Heart left ventricle (tissue), 16 donors: Measurements from ENCODE around the gene ISCU. TPM values are rescaled to one million over a fixed set of nuclear protein-coding genes. Genes with fewer than 3 reads are reported as not detected.
A peak's percentile ranks its signal among the peaks of the same experiment; 100 is the strongest.

Experiments used
- ATAC-seq, 4 donors: fragments of 200-7000 bp; cut with Tn5 transposase; one replicate each; pipeline ENCODE4 v1.9.1; 2020 to 2022; ENCODE audit warnings: moderate library complexity in 4 of 4, mild to moderate bottlenecking in 3 of 4, moderate number of reproducible peaks in 1 of 4
- DNase-seq, 5 donors: peaks; one replicate each; pipeline ENCODE4 v3.0.0-alpha.2; 2020
- H3K27ac ChIP-seq, 12 donors: fragments of 200-600 bp; sonication (generic) in 4 of 12; one replicate each; pipeline versions ENCODE4 v1.5.0 to v1.8.0; 2016 to 2022; ENCODE audit warnings: mild to moderate bottlenecking in 2 of 12
- H3K27me3 ChIP-seq, 9 donors: fragments of 200-600 bp; sonication (generic) in 2 of 9; one replicate each; pipeline versions ENCODE4 v1.5.1 to v1.8.0; 2016 to 2022; ENCODE audit warnings: mild to moderate bottlenecking in 3 of 9
- H3K36me3 ChIP-seq, 9 donors: fragments of 200-600 bp; sonication (generic) in 2 of 9; one replicate each; pipeline versions ENCODE4 v1.5.0 to v1.8.0; 2018 to 2022; ENCODE audit warnings: mild to moderate bottlenecking in 2 of 9
- H3K4me1 ChIP-seq, 12 donors: fragments of 200-600 bp; sonication (generic) in 4 of 12; one replicate each; pipeline versions ENCODE4 v1.5.0 to v1.8.0; 2016 to 2022; ENCODE audit warnings: mild to moderate bottlenecking in 3 of 12
- H3K4me3 ChIP-seq, 12 donors: fragments of 200-600 bp; sonication (generic) in 4 of 12; one replicate each; pipeline versions ENCODE4 v1.5.0 to v1.8.0; 2017 to 2022; ENCODE audit warnings: mild to moderate bottlenecking in 9 of 12, moderate library complexity in 4 of 12
- H3K9me3 ChIP-seq, 12 donors: fragments of 200-600 bp; sonication (generic) in 4 of 12; one replicate each; pipeline versions ENCODE4 v1.5.0 to v1.8.0; 2016 to 2022; ENCODE audit warnings: mild to moderate bottlenecking in 1 of 12
- POLR2A ChIP-seq, 2 donors: fragments of 450-650 bp; IDR thresholded peaks; one replicate each; pipeline ENCODE4 v1.6.1; 2017; ENCODE audit warnings: antibody characterized with exemption in 2 of 2, mild to moderate bottlenecking in 2 of 2, moderate library complexity in 2 of 2
- WGBS, 4 donors: extraction: QIAGEN DNeasy Blood & Tissue Kit in 2 of 4; methylation state at CpG; one replicate each; pipeline versions ENCODE4 v1.1.5 to v1.1.7; 2013 to 2018; 5-methylcytosine and 5-hydroxymethylcytosine counted together
- intact Hi-C, 10 donors: fragments of 100-400 bp; cut with DNase I; formaldehyde crosslinking; loops; one replicate each; pipeline versions ENCODE4 v1.11.1 to v1.14.2; 2022
- polyA plus RNA-seq, 2 donors: library from polyadenylated mRNA; stranded (reverse); fragments of 200-250 nt; gene quantifications; one replicate each; pipeline ENCODE4 v1.2.3, GENCODE V29; 2013
- total RNA-seq, 9 donors: library from RNA; depleted of rRNA in 2 of 9; stranded (reverse); fragments of >200 nt in 2 of 9; fragmentation: NEBNext Ultra II Directional in 3 of 9; extraction: Animal tissue kit (Norgen Biotek cat#: 25700) in 3 of 9; gene quantifications; one replicate each; pipeline versions ENCODE4 v1.1.0 to v1.2.4, GENCODE V29; 2016 to 2023
- TF ChIP-seq, protein P1 (sequence below), 12 donors: fragments of 200-600 bp; sonication (generic) in 4 of 12; IDR thresholded peaks; one replicate each; pipeline versions ENCODE4 v1.5.0 to v1.8.0; 2018 to 2022; ENCODE audit warnings: antibody characterized with exemption in 12 of 12, mild to moderate bottlenecking in 5 of 12
- donor health status: ischemic (EF 13 %, LVEDD 7.1; RV severe dilation, severe dysfunction).
- donor health status: healthy with polysubstance abuse.
- donor health status: DM: no; HTN: yes; CAD: no.
- donor health status: DM: no; HTN: no; CAD: no.
- donor health status: ischemic (EF 25% LVEDD 6.9; RV normal size, moderate dysfunction).
- donor health status: ischemic (EF 25% LVEDD 5.7; RV mildly dilated, moderate dysfunction).
- donor health status: healthy.
- donor health status: DM: yes; HTN: yes; CAD: no.
- donor health status: ischemic (EF 35%, LVEDD 5.7; RV mildly dilated, moderate dysfunction).
- donor health status: nonischemic (EF 11% LVEDD 7.7; RV severe dilation, severe dysfunction).
- donor health status: DM: yes; HTN: yes; CAD: no.
- donor health status: PGD.
- donor health status: ischemic (EF 29% LVEDD 5.4; RV normal size, mild dysfunction).
- donor health status: nonischemic (EF 23%, LVEDD 6.1; RV moderate dilation, normal function).

The ISCU gene
- total and polyA plus RNA-seq, 11 donors = 203 to 632 (median 462) TPM

DNA sequence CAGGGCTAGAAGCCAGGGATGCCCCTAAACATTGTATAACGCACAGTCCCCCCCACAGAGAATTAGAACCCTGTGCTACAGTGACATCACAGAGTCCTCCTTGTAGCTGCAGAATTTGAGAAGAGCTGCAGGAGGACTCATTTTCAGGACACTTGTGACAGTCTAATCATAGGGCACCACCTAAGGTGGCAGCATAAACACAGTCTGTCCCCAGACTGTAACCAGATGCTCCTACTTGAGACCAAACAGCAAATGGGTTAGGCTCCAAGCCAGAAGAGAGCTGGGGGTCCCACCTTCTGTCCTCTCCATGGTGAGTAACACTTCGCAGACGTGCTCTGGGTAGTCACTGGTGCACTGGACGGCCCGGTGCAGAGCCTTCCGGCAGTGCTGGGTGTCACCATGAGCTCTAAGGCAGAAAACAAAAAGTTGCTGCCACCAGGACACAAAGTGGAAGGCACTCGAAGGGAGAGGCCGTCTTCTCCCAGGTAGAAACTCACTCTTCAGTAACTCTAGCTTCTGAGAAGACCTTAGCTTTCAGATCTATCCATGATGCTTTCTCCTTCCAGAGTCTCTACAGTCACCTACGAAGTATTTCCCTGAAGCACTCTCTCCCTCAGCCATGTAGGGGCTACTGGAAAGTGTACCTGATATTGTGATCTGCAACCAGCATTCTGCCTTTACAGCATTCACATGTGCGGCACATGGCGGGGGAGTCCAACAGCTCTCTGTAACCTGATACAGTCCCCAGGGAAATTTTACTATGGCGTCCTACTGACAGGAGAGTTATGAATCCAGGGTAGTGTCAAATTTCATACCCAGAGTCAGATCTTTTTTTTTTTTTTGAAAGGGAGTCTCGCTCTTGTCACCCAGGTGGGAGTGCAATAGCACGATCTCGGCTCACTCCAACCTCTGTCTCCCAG lies 30.2 kb upstream of the ISCU start:
- TF ChIP-seq POLR2A (IDR thresholded peaks at IDR 0.05) = no peak
- TF ChIP-seq, protein P1, sequence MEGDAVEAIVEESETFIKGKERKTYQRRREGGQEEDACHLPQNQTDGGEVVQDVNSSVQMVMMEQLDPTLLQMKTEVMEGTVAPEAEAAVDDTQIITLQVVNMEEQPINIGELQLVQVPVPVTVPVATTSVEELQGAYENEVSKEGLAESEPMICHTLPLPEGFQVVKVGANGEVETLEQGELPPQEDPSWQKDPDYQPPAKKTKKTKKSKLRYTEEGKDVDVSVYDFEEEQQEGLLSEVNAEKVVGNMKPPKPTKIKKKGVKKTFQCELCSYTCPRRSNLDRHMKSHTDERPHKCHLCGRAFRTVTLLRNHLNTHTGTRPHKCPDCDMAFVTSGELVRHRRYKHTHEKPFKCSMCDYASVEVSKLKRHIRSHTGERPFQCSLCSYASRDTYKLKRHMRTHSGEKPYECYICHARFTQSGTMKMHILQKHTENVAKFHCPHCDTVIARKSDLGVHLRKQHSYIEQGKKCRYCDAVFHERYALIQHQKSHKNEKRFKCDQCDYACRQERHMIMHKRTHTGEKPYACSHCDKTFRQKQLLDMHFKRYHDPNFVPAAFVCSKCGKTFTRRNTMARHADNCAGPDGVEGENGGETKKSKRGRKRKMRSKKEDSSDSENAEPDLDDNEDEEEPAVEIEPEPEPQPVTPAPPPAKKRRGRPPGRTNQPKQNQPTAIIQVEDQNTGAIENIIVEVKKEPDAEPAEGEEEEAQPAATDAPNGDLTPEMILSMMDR (IDR thresholded peaks at IDR 0.05) = no peak
- Histone ChIP-seq H3K27me3 (no peaks in the 10 kb centered on the region), H3K4me1 (peaks cover 0 to 4% (median 0%) of the 10 kb centered on the region in 12 donors), H3K27ac (no peak overlapping the region), H3K36me3 (peaks cover 0 to 100% (median 100%) of the 10 kb centered on the region in 9 donors), H3K4me3 (no peak overlapping the region), H3K9me3 (no peaks in the 10 kb centered on the region)
- no peak for ATAC-seq
- no peak for DNase-seq
- intact Hi-C loops = no loop called here
- WGBS, 4 donors = 92 to 95% (median 94%) methylated on average over 14 to 15 of the region's 15 CpGs

DNA sequence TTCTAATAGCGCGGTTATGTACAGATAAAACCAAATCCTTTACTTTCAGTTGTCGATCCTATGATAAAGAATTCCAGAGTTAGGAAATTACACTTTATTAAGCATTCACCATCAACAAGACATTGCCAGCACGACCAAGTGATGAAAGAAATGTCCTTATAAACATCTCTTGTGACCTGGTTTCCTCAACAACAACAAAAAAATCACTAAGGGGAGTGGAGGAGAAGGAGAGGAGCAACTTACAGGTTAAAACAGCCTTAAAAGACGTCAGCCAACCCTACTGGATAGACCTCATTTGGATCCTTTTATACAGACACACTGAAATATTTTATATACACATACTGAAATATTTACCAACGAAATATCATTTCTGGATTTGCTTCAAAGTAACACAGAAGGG lies 24.2 kb upstream of the ISCU start:
- no peak for DNase-seq
- no peak overlapping the region for H3K27ac ChIP-seq
- ATAC-seq = no peak
- no peaks in the 10 kb centered on the region for H3K27me3 ChIP-seq
- no peak overlapping the region for H3K4me3 ChIP-seq
- TF ChIP-seq, protein P1 (IDR thresholded peaks at IDR 0.05) = no peak
- no peak for TF ChIP-seq POLR2A (IDR thresholded peaks at IDR 0.05)
- 69 to 83% (median 75%) methylated on average over 6 of the region's 6 CpGs for WGBS, 4 donors
- intact Hi-C loops = no loop called here
- H3K4me1 ChIP-seq = peaks cover 0 to 14% (median 0%) of the 10 kb centered on the region in 12 donors
- H3K36me3 ChIP-seq = peaks cover 0 to 88% (median 76%) of the 10 kb centered on the region in 9 donors
- no peaks in the 10 kb centered on the region for H3K9me3 ChIP-seq

DNA sequence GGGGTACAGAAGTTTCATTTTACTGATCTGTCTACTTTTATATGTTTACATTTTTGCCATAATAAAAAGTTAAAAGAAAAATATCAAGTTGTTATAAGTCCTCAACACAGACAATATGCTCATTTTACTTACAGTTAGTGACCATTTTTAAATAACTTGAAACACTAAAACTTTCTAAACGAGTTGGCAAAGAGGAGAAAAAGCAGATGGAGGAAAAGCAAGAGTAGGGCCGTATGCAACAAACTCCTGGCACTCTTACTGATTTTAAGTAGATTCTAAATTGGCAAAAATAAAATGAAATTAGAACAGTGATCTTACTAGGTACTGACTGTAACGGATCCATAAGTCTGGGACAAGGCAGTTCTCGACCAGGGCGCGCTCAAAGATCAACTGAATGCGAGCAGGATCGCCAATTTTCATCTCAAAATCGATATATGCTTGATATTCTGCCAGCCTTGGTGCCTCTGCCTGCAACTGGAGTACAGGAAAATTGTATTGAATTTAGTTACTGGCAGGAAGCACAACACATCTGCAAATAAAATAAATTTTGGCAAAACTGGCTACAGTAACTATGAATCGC lies 23.7 kb upstream of the ISCU start:
- Histone ChIP-seq H3K36me3 (peaks cover 0 to 88% (median 76%) of the 10 kb centered on the region in 9 donors), H3K9me3 (no peaks in the 10 kb centered on the region), H3K27ac (no peak overlapping the region), H3K4me1 (peaks cover 0 to 14% (median 0%) of the 10 kb centered on the region in 12 donors), H3K27me3 (no peaks in the 10 kb centered on the region), H3K4me3 (no peak overlapping the region)
- DNase-seq (no peak), ATAC-seq (no peak)
- TF ChIP-seq POLR2A (IDR thresholded peaks at IDR 0.05) = no peak
- TF ChIP-seq, protein P1 (IDR thresholded peaks at IDR 0.05) = no peak
- intact Hi-C loops = no loop called here
- WGBS, 4 donors = 88 to 96% (median 93%) methylated on average over 10 of the region's 10 CpGs

DNA sequence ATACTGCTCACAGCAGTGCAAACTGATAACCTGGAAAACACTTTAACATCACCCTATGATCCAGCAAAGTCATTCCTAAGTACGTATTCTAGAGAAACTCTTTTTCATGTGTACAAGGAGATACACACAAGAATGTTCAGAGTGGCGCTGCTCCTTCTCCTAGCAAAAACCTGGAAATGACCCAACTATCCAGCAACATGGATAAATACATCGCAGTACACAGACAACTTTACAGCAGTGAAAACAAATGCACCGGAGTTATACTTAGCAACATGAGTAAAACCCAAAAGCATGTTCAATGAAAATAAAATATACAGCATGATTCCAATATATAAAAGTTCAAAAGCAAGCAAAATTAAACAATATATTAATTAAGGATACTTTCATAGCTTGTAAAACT lies 20.1 kb upstream of the ISCU start:
- WGBS, 4 donors = 57 to 63% (median 61%) methylated on average over 4 of the region's 4 CpGs
- Histone ChIP-seq H3K9me3 (no peaks in the 10 kb centered on the region), H3K27ac (peak overlapping the region in 3 of 12 donors; percentile 9 to 28 (median 23)), H3K27me3 (no peaks in the 10 kb centered on the region), H3K36me3 (peaks cover 0 to 87% (median 76%) of the 10 kb centered on the region in 9 donors), H3K4me3 (no peak overlapping the region), H3K4me1 (peaks cover 0 to 21% (median 3%) of the 10 kb centered on the region in 12 donors)
- intact Hi-C loops = no loop called here
- peak in 2 of 4 donors; percentile 27 to 47 for ATAC-seq
- TF ChIP-seq, protein P1 (IDR thresholded peaks at IDR 0.05) = no peak
- no peak for TF ChIP-seq POLR2A (IDR thresholded peaks at IDR 0.05)
- no peak for DNase-seq
